HepG2 (cell line): Measurements from ENCODE around the gene LYRM2. TPM values are rescaled to one million over a fixed set of nuclear protein-coding genes. Genes with fewer than 3 reads are reported as not detected.

Experiments used
- CCAR2 ChIP-seq: fragments of 200-400 bp; formaldehyde crosslinking; optimal IDR thresholded peaks from 2 replicates; pipeline ENCODE3; 2018; ENCODE audit warnings: low read depth, mild to moderate bottlenecking, low read length, moderate library complexity
- CREB1 ChIP-seq, 2 experiments: fragments of 450-650 bp in 1 of 2; IDR thresholded peaks; 2 replicates each; pipeline ENCODE4 v1.6.1; 2016 to 2017; ENCODE audit warnings: control low read depth in 1 of 2, mild to moderate bottlenecking in 1 of 2, missing compliant biosample characterization in 1 of 2, missing genetic modification characterization in 1 of 2
- JARID2 ChIP-seq: sonication (generic); formaldehyde crosslinking; IDR thresholded peaks from 2 replicates; pipeline ENCODE4 v1.8.1; 2023; ENCODE audit warnings: missing genetic modification reagents, inconsistent platforms; ENCODE audit not compliant: insufficient replicate concordance
- POGZ ChIP-seq: sonication (generic); formaldehyde crosslinking; IDR thresholded peaks from 2 replicates; pipeline ENCODE4 v1.4.0; 2020; ENCODE audit warnings: mild to moderate bottlenecking, missing genetic modification reagents
- RFX5 ChIP-seq: IDR thresholded peaks from 2 replicates; pipeline ENCODE4 v1.6.1; 2011; ENCODE audit warnings: low read depth, low read length, improper control_type of control experiment
- ZBTB21 ChIP-seq: sonication (generic); formaldehyde crosslinking; IDR thresholded peaks from 2 replicates; pipeline ENCODE4 v1.4.0; 2020; ENCODE audit warnings: missing genetic modification reagents
- ZBTB26 ChIP-seq: IDR thresholded peaks from 2 replicates; pipeline ENCODE4 v1.6.1; 2016; ENCODE audit warnings: missing compliant biosample characterization, missing genetic modification reagents, borderline replicate concordance
- ZNF549 ChIP-seq: sonication (generic); formaldehyde crosslinking; IDR thresholded peaks from 2 replicates; pipeline ENCODE4 v1.5.0; 2020; ENCODE audit warnings: missing genetic modification reagents
- ZNF569 ChIP-seq: sonication (generic); formaldehyde crosslinking; IDR thresholded peaks from 2 replicates; pipeline ENCODE4 v1.5.0; 2020; ENCODE audit warnings: mild to moderate bottlenecking, missing genetic modification reagents, moderate library complexity, borderline replicate concordance
- ZNF644 ChIP-seq: IDR thresholded peaks from 2 replicates; pipeline ENCODE4 v1.6.1; 2016; ENCODE audit warnings: low read depth
- ZNF646 ChIP-seq: sonication (generic); formaldehyde crosslinking; IDR thresholded peaks from 2 replicates; pipeline ENCODE4 v1.9.0; 2021; ENCODE audit warnings: mild to moderate bottlenecking, missing genetic modification reagents
- polyA plus RNA-seq, 8 experiments: library from polyadenylated mRNA; depleted of rRNA in 3 of 8; stranded (reverse) in 7 of 8; unstranded in 1 of 8; fragments of >200 nt; fragmentation: Illumina TruSeq in 4 of 8; extraction: Trizol in 4 of 8; gene quantifications; 2 replicates each; pipeline versions ENCODE4 v1.2.1 to v1.2.3, GENCODE V29; 2011 to 2016; ENCODE audit warnings: low read depth in 4 of 8, missing spikeins in 1 of 8, mixed read lengths in 1 of 8; ENCODE audit not compliant: insufficient read depth in 1 of 8
- total RNA-seq, 5 experiments: library from RNA; depleted of rRNA; stranded (reverse); fragments of >200 nt; fragmentation: Illumina TruSeq; extraction: Trizol; gene quantifications; 2 replicates each; pipeline ENCODE4 v1.2.3, GENCODE V29; 2016; ENCODE audit warnings: low read depth in 1 of 5

LYRM2 gene
- total and polyA plus RNA-seq, 2 of the 13 experiments (the other 11 are each of a cell fraction or from before 2014, with no cell fraction given) = 17.8 to 32.6 TPM

GRCh38 chr6:89563866-89564265 lies 74.7 kb downstream of the LYRM2 start (continued):
- TF ChIP-seq ZNF569 (CRISPR knock-in tag) = no peak
- no peak for TF ChIP-seq ZNF549 (CRISPR knock-in tag)
- TF ChIP-seq CCAR2 = no peak
- TF ChIP-seq ZBTB21 (CRISPR knock-in tag) = no peak
- TF ChIP-seq ZBTB26 (CRISPR knock-in tag) = no peak
- no peak for TF ChIP-seq POGZ (CRISPR knock-in tag)
- no peak for TF ChIP-seq JARID2 (CRISPR knock-in tag)
- TF ChIP-seq RFX5 = no peak
- no peak for TF ChIP-seq CREB1 (IDR thresholded peaks at IDR 0.05)
- no peak for TF ChIP-seq CREB1 (CRISPR knock-in tag; IDR thresholded peaks at IDR 0.05)
- TF ChIP-seq ZNF644 = no peak
- no peak for TF ChIP-seq ZNF646 (CRISPR knock-in tag)
- TF ChIP-seq, all 625 proteins: peak for 0
